Type B pancreatic cell (in vitro differentiated cells): ENCODE data around the gene ALOX15B. TPM values are rescaled to one million over a fixed set of nuclear protein-coding genes. Genes with fewer than 3 reads are reported as not detected.

Experiments used
- DNase-seq: peaks from one replicate; pipeline ENCODE4 v3.0.0; 2021; ENCODE audit warnings: mixed read lengths; ENCODE audit not compliant: unreplicated experiment; ENCODE audit errors: extremely low spot score
- H3K27ac Mint-ChIP-seq: 2 replicates; pipeline ENCODE4 v1.8.0; 2021; ENCODE audit warnings: mild to moderate bottlenecking, mixed read lengths
- H3K27me3 Mint-ChIP-seq: 2 replicates; pipeline ENCODE4 v1.8.0; 2021; ENCODE audit warnings: mixed read lengths
- H3K36me3 Mint-ChIP-seq: 2 replicates; pipeline ENCODE4 v1.8.0; 2021; ENCODE audit warnings: mixed read lengths
- H3K4me1 Mint-ChIP-seq: one replicate; pipeline ENCODE4 v1.8.0; 2021; ENCODE audit warnings: mixed read lengths; ENCODE audit not compliant: unreplicated experiment
- H3K4me3 Mint-ChIP-seq: 2 replicates; pipeline ENCODE4 v1.8.0; 2021; ENCODE audit warnings: mild to moderate bottlenecking, mixed read lengths
- H3K9me3 Mint-ChIP-seq: 2 replicates; pipeline ENCODE4 v1.8.0; 2021; ENCODE audit warnings: mixed read lengths
- microRNA-seq: library from miRNA; unstranded; fragments of <30 nt; microRNA quantifications from one replicate; pipeline ENCODE4, GENCODE V29; 2020
- total RNA-seq: library from RNA; stranded (reverse); gene quantifications from 2 replicates; pipeline ENCODE4 v1.2.1, GENCODE V29; 2021; ENCODE audit warnings: low replicate concordance
- TF ChIP-seq, protein P1 (sequence below): fragments of 200-600 bp; sonication (generic); conservative IDR thresholded peaks from 2 replicates; pipeline ENCODE4 v1.5.0; 2021; ENCODE audit warnings: antibody characterized with exemption, mild to moderate bottlenecking

Gene ALOX15B
- total RNA-seq, 1 donor from 2014 or later = not detected

DNA sequence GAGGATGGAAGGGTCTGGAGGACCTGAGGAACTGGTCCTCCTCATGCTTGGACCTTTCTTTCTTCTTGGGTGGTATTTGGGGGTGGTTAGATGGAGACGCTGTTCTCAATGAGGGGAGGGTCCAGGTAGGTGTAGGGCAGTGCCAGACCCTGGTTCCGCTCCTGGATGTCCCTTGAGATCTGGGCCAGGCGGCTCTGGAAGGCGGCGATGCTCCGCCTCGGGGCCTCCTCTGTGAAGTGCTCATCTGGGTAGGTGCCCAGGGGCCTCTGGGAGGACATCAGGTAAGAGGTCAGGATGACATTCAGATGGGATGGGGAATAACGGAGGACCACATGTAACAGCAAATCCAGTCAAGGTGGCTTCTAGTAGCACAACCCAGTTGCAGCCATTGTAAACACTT, 57.7 kb downstream of the ALOX15B start:
- H3K4me1 Mint-ChIP-seq = no peaks in the 10 kb centered on the region
- TF ChIP-seq, protein P1, sequence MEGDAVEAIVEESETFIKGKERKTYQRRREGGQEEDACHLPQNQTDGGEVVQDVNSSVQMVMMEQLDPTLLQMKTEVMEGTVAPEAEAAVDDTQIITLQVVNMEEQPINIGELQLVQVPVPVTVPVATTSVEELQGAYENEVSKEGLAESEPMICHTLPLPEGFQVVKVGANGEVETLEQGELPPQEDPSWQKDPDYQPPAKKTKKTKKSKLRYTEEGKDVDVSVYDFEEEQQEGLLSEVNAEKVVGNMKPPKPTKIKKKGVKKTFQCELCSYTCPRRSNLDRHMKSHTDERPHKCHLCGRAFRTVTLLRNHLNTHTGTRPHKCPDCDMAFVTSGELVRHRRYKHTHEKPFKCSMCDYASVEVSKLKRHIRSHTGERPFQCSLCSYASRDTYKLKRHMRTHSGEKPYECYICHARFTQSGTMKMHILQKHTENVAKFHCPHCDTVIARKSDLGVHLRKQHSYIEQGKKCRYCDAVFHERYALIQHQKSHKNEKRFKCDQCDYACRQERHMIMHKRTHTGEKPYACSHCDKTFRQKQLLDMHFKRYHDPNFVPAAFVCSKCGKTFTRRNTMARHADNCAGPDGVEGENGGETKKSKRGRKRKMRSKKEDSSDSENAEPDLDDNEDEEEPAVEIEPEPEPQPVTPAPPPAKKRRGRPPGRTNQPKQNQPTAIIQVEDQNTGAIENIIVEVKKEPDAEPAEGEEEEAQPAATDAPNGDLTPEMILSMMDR = no peak
- H3K9me3 Mint-ChIP-seq = no peaks in the 10 kb centered on the region
- no peak overlapping the region for H3K27ac Mint-ChIP-seq
- H3K4me3 Mint-ChIP-seq = no peak overlapping the region
- DNase-seq = no peak
- no peaks in the 10 kb centered on the region for H3K36me3 Mint-ChIP-seq
- H3K27me3 Mint-ChIP-seq = peaks cover 46% of the 10 kb centered on the region

Small RNAs within 50 kb of the gene (microRNA-seq; reads per million reads assigned to microRNA genes)
- not detected for gene MIR4314

Other genes starting within 250 kb of the ALOX15B start
- gene KDM6B, start 204.8 kb upstream of the ALOX15B start, total RNA-seq = 69.1 and 85.1 TPM in 2 replicates
- 4.5 and 10.2 TPM in 2 replicates for gene TMEM88, start 184.0 kb upstream of the ALOX15B start, total RNA-seq
- gene NAA38, start 181.5 kb upstream of the ALOX15B start, total RNA-seq = 43.6 and 64.9 TPM in 2 replicates
- 16.6 and 17.9 TPM in 2 replicates for gene CYB5D1, start 181.1 kb upstream of the ALOX15B start, total RNA-seq
- 170 and 172 TPM in 2 replicates for gene CHD3, start 150.3 kb upstream of the ALOX15B start, total RNA-seq
- gene RNF227, start 122.8 kb upstream of the ALOX15B start, total RNA-seq = 3.3 and 3.8 TPM in 2 replicates
- 2.8 and 9.9 TPM in 2 replicates for gene KCNAB3, start 109.2 kb upstream of the ALOX15B start, total RNA-seq
- 145 and 150 TPM in 2 replicates for gene TRAPPC1, start 107.1 kb upstream of the ALOX15B start, total RNA-seq
- gene CNTROB, start 106.9 kb upstream of the ALOX15B start, total RNA-seq = 23.3 and 42.6 TPM in 2 replicates
- gene GUCY2D, start 36.4 kb upstream of the ALOX15B start, total RNA-seq = 0.29 and 0.43 TPM in 2 replicates
- not detected in 2 replicates for gene ALOX12B, start 48.7 kb downstream of the ALOX15B start, total RNA-seq
- 0.14 TPM in 1 of 2 replicates, not detected in the other for gene ALOXE3, start 79.5 kb downstream of the ALOX15B start, total RNA-seq
- gene HES7, start 85.0 kb downstream of the ALOX15B start, total RNA-seq = 0.46 TPM in 1 of 2 replicates, not detected in the other
- gene PER1, start 113.3 kb downstream of the ALOX15B start, total RNA-seq = 31.0 and 33.2 TPM in 2 replicates
- gene VAMP2, start 123.9 kb downstream of the ALOX15B start, total RNA-seq = 44.7 and 46.3 TPM in 2 replicates
- 19.1 and 22.1 TPM in 2 replicates for gene TMEM107, start 137.3 kb downstream of the ALOX15B start, total RNA-seq
- 4.8 and 6.9 TPM in 2 replicates for gene BORCS6, start 151.1 kb downstream of the ALOX15B start, total RNA-seq
- 35.0 and 108 TPM in 2 replicates for gene AURKB, start 171.5 kb downstream of the ALOX15B start, total RNA-seq
- gene CTC1, start 209.0 kb downstream of the ALOX15B start, total RNA-seq = 42.6 and 43.1 TPM in 2 replicates
- gene PFAS, start 210.2 kb downstream of the ALOX15B start, total RNA-seq = 54.5 and 117 TPM in 2 replicates
- gene RANGRF, start 249.6 kb downstream of the ALOX15B start, total RNA-seq = 21.9 and 30.9 TPM in 2 replicates